ENCODE results near the gene GABRG3. TPM values are rescaled to one million over a fixed set of nuclear protein-coding genes. Genes with fewer than 3 reads are reported as not detected.

The GABRG3 gene
- total and polyA plus RNA-seq, 8 donors = 0.35 TPM; not detected in 7

DNA sequence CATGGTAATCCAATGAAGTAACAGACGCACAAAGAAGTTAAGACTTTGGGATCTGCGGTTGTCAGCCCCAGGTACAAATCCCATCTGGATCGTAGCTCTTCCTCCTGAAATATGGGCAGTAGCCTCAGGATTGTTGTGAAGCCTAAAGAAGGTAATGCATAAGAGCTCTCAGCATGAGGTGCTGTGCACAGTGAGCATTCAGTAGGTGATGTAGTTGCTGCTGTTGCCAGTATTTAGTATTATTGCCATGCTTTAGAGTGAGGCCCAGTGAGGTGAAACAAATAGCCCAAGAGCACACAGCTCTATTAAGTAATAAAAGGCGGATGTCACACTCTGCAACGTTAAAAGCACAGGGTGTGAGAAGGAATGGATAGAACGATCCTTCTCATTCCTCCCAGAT lies 225.7 kb downstream of the GABRG3 start:
- DNase-seq (no peak), ATAC-seq (no peak), FAIRE-seq (no peak)
- no peaks in the 10 kb centered on the region for H3K27me3 ChIP-seq
- TF ChIP-seq, protein P1, sequence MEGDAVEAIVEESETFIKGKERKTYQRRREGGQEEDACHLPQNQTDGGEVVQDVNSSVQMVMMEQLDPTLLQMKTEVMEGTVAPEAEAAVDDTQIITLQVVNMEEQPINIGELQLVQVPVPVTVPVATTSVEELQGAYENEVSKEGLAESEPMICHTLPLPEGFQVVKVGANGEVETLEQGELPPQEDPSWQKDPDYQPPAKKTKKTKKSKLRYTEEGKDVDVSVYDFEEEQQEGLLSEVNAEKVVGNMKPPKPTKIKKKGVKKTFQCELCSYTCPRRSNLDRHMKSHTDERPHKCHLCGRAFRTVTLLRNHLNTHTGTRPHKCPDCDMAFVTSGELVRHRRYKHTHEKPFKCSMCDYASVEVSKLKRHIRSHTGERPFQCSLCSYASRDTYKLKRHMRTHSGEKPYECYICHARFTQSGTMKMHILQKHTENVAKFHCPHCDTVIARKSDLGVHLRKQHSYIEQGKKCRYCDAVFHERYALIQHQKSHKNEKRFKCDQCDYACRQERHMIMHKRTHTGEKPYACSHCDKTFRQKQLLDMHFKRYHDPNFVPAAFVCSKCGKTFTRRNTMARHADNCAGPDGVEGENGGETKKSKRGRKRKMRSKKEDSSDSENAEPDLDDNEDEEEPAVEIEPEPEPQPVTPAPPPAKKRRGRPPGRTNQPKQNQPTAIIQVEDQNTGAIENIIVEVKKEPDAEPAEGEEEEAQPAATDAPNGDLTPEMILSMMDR (IDR thresholded peaks at IDR 0.05) = no peak
- WGBS, 2 donors = 58 to 79% methylated on average over 6 of the region's 6 CpGs
- no peaks in the 10 kb centered on the region for H3K36me3 ChIP-seq
- intact Hi-C loops (cut with DNase I) = no loop called here
- no peak overlapping the region for H3K4me3 ChIP-seq
- H3K27ac ChIP-seq = no peak overlapping the region
- no peaks in the 10 kb centered on the region for H3K4me1 ChIP-seq
- no peaks in the 10 kb centered on the region for H3K9me3 ChIP-seq

DNA sequence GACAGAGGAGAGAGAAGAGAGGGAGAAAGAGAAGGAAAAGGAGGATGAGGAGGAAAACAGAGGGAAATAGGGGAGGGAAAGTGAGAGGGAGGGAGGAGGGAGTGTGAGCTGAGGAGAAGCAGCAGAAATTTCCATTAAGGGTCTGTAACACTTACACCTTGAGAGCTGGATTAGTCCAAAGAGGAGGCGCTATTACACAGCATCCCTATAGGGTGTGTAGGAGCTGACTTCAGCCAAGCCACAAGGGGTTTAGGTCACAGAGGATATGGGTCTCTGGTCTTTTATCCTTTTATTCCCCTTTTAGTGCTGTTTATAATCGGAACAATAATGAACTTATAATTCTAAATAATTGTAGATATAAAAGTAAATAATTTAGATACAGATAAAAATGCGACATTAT lies 230.4 kb downstream of the GABRG3 start:
- WGBS, 2 donors = 58 to 64% methylated on average over 3 of the region's 3 CpGs
- no peak overlapping the region for H3K4me3 ChIP-seq
- intact Hi-C loops (cut with DNase I) = no loop called here

DNA sequence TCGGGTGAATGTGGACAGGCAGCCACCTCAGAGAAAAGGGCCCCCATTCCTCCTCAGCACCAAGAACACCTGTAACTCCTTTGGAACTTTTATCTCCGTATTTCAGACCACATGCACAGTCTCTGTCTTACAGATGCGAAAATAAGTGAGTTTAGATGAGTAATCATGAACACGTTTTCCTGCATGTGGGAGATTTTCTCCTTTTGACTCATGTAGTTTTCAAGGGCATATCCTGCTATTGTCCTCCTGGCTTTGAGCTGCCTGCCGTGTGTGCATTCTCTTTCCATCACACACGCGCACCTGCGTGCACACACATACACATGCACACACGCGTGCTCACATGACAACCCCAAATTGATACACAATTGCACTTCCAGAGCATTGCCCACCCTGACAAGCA lies 239.2 kb downstream of the GABRG3 start:
- no peak for DNase-seq
- no peak for FAIRE-seq
- 61 to 79% methylated on average over 10 of the region's 10 CpGs for WGBS, 2 donors
- H3K4me3 ChIP-seq = no peak overlapping the region
- H3K36me3 ChIP-seq = no peaks in the 10 kb centered on the region
- TF ChIP-seq, protein P1 (IDR thresholded peaks at IDR 0.05) = no peak
- ATAC-seq = no peak
- no peaks in the 10 kb centered on the region for H3K27me3 ChIP-seq
- intact Hi-C loops (cut with DNase I) = no loop called here
- no peaks in the 10 kb centered on the region for H3K4me1 ChIP-seq
- no peak overlapping the region for H3K27ac ChIP-seq
- H3K9me3 ChIP-seq = no peaks in the 10 kb centered on the region

More for the DNA sequence above, 230.4 kb downstream of the GABRG3 start:
- DNase-seq (no peak), ATAC-seq (no peak), FAIRE-seq (no peak)
- TF ChIP-seq, protein P1 (IDR thresholded peaks at IDR 0.05) = no peak
- H3K27me3 ChIP-seq = no peaks in the 10 kb centered on the region
- no peak overlapping the region for H3K27ac ChIP-seq
- H3K4me1 ChIP-seq = no peaks in the 10 kb centered on the region
- no peaks in the 10 kb centered on the region for H3K36me3 ChIP-seq
- H3K9me3 ChIP-seq = no peaks in the 10 kb centered on the region

DNA sequence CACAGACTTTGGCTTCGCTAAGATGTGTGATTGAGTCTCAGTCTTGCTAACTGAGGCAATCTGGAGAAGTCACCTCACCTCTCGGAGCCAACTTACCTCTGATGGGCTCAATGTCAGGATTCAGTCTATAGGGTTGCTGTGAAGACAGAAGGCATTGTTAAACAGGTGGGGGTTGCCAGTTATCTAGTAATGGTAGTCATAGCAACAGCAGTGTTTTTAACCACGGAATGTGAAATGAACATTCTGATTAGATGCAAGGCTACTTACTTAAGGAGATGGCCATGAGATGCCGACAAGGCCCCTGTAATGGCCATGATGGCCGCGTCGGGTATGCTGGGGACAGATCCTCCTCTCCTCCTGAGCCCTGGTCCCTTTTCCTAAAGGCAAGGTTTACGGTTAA lies 243.1 kb downstream of the GABRG3 start:
- DNase-seq = no peak
- intact Hi-C loops (cut with DNase I) = no loop called here
- FAIRE-seq = no peak
- Histone ChIP-seq H3K9me3 (no peaks in the 10 kb centered on the region), H3K27ac (no peak overlapping the region), H3K36me3 (no peaks in the 10 kb centered on the region), H3K4me3 (no peak overlapping the region), H3K4me1 (no peaks in the 10 kb centered on the region), H3K27me3 (no peaks in the 10 kb centered on the region)
- WGBS, 2 donors = 41 to 52% methylated on average over 8 of the region's 8 CpGs
- ATAC-seq = no peak
- TF ChIP-seq, protein P1 (IDR thresholded peaks at IDR 0.05) = no peak

DNA sequence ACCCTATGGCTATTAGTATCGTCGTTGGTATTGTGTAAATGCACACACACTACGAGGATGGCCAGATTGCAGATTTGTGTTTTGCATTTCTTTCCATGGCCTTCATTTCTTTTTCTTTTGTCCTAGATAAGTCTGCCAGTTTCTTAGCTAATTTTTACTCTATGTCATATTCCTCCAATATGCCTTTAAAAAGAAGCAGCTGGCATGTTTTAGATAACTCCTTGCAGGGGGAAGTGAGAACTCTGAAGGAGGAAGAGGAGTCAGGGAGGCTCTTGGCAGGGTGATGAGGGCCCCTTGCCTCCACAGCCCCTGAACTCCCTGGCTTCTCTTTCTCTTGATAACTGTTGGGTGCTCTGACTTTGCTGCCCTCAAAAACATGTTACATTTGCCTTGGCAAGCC lies 244.0 kb downstream of the GABRG3 start:
- H3K27ac ChIP-seq = no peak overlapping the region
- TF ChIP-seq, protein P1 (IDR thresholded peaks at IDR 0.05) = no peak
- H3K9me3 ChIP-seq = no peaks in the 10 kb centered on the region
- H3K36me3 ChIP-seq = no peaks in the 10 kb centered on the region
- intact Hi-C loops (cut with DNase I) = no loop called here
- DNase-seq (no peak), ATAC-seq (no peak), FAIRE-seq (no peak)
- H3K4me3 ChIP-seq = no peak overlapping the region
- H3K27me3 ChIP-seq = no peaks in the 10 kb centered on the region
- no peaks in the 10 kb centered on the region for H3K4me1 ChIP-seq
- 38 to 53% methylated on average over 3 of the region's 3 CpGs for WGBS, 2 donors
